OCI-LY1 (cell line): ENCODE results near the gene SIVA1.

Experiments used
- H2AFZ ChIP-seq: fragments of 200-600 bp; sonication (generic), shearing (Covaris generic); 2 replicates; pipeline ENCODE4 v1.6.0; 2014; ENCODE audit warnings: antibody characterized with exemption, mild to moderate bottlenecking, low read length
- H3F3A ChIP-seq: fragments of 200-600 bp; sonication (generic), shearing (Covaris generic); 2 replicates; pipeline ENCODE4 v1.6.0; 2014; ENCODE audit warnings: mild to moderate bottlenecking, antibody characterized with exemption, low read length, moderate library complexity; ENCODE audit not compliant: insufficient read depth
- H3K27ac ChIP-seq: fragments of 200-600 bp; sonication (generic); 2 replicates; pipeline ENCODE4 v1.5.1; 2014; ENCODE audit warnings: low read length, mixed run types, mild to moderate bottlenecking, low read depth; ENCODE audit not compliant: poor library complexity, severe bottlenecking
- H3K27me3 ChIP-seq: fragments of 200-600 bp; sonication (generic); 2 replicates; pipeline ENCODE4 v1.6.0; 2014; ENCODE audit warnings: antibody characterized with exemption, mild to moderate bottlenecking, low read length, moderate library complexity; ENCODE audit not compliant: insufficient read depth
- H3K36me3 ChIP-seq: fragments of 200-600 bp; sonication (generic); 2 replicates; pipeline ENCODE4 v1.6.1; 2014; ENCODE audit warnings: mild to moderate bottlenecking, antibody characterized with exemption, low read length, moderate library complexity, mixed read lengths; ENCODE audit not compliant: insufficient read depth
- H3K4me1 ChIP-seq: fragments of 200-600 bp; sonication (generic); 2 replicates; pipeline ENCODE4 v1.5.1; 2014; ENCODE audit warnings: mild to moderate bottlenecking, low read length, moderate library complexity; ENCODE audit not compliant: insufficient read depth, severe bottlenecking
- H3K4me2 ChIP-seq: fragments of 200-600 bp; sonication (generic), shearing (Covaris generic); 2 replicates; pipeline ENCODE4 v1.6.1; 2014; ENCODE audit warnings: low read length
- H3K4me3 ChIP-seq: fragments of 200-600 bp; sonication (generic); 2 replicates; pipeline ENCODE4 v1.5.1; 2014; ENCODE audit warnings: low read length, low read depth, mild to moderate bottlenecking, mixed read lengths; ENCODE audit not compliant: poor library complexity, severe bottlenecking
- H3K79me2 ChIP-seq: fragments of 200-600 bp; shearing (Covaris generic); 2 replicates; pipeline ENCODE4 v1.6.1; 2016; ENCODE audit warnings: mixed run types, low read length, mixed read lengths; ENCODE audit not compliant: insufficient read depth
- H3K9ac ChIP-seq: fragments of 200-600 bp; sonication (generic), shearing (Covaris generic); 2 replicates; pipeline ENCODE4 v1.6.1; 2014; ENCODE audit warnings: mild to moderate bottlenecking, low read length, mixed read lengths
- H3K9me2 ChIP-seq: fragments of 200-600 bp; sonication (generic), shearing (Covaris generic); 2 replicates; pipeline ENCODE4 v1.6.1; 2014; ENCODE audit warnings: low read depth, mild to moderate bottlenecking, low read length, mixed read lengths
- H3K9me3 ChIP-seq: fragments of 200-600 bp; shearing (Covaris generic); 2 replicates; pipeline ENCODE4 v1.6.1; 2014; ENCODE audit warnings: low read length, mixed read lengths
- H4K20me1 ChIP-seq: fragments of 200-600 bp; sonication (generic), shearing (Covaris generic); 2 replicates; pipeline ENCODE4 v1.6.0; 2016; ENCODE audit warnings: mild to moderate bottlenecking, low read length; ENCODE audit not compliant: insufficient read depth
- EZH2 ChIP-seq: fragments of 200-600 bp; sonication (generic), shearing (Covaris generic); IDR thresholded peaks from 2 replicates; pipeline ENCODE4 v1.8.0; 2017; ENCODE audit warnings: borderline replicate concordance, mixed run types, mild to moderate bottlenecking, antibody characterized with exemption, low read length, moderate library complexity, mixed read lengths
- TF ChIP-seq, protein P1 (sequence below): fragments of 200-600 bp; sonication (generic), shearing (Covaris generic); IDR thresholded peaks from 2 replicates; pipeline ENCODE4 v1.5.1; 2017; ENCODE audit warnings: mild to moderate bottlenecking, antibody characterized with exemption, low read length, moderate library complexity, mixed read lengths

Gene SIVA1

DNA sequence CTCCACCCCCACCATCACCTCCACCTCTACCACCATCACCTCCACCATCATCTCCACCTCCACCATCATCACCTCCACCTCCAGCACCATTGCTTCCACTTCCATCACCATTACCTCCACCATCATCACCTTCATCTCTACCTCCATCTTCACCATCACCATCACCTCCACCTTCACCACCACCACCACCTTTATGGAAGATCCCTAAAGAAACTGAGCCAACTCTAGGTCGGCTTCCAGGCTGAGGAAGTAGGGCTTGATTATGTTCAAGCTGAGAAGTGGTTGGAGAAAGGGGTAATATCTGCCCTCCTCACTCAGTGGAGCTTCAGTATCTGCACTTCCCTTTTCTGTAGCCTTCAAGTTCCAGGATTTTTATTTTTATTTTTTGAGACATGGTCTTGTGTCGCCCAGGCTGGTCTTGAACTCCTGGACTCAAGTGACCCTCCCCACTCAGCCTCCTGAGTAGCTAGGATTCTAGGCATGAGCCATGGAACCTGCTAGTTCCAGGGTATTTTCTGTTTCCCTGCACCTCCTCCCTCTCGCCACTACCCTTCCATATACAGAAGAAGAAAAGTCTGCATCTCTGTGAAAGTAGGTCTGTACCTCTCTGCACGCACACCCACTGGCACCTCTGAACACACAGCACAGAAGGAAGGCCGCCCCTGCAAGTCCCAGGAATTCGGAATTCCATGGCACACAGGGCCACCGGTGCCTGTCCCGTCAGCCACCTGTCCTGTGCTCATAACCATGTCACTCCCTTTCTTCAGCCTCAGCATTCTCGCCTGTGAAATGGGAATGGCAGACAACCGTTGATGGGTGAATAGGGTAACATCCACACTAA is 53.9 kb downstream of the SIVA1 start:
- no peaks in the 10 kb centered on the region for H3K9me2 ChIP-seq
- no peak overlapping the region for H3K27ac ChIP-seq
- peaks cover 3% of the 10 kb centered on the region; the same call in 1 of the 2 replicates for H3K27me3 ChIP-seq
- no peak for TF ChIP-seq EZH2
- TF ChIP-seq, protein P1, sequence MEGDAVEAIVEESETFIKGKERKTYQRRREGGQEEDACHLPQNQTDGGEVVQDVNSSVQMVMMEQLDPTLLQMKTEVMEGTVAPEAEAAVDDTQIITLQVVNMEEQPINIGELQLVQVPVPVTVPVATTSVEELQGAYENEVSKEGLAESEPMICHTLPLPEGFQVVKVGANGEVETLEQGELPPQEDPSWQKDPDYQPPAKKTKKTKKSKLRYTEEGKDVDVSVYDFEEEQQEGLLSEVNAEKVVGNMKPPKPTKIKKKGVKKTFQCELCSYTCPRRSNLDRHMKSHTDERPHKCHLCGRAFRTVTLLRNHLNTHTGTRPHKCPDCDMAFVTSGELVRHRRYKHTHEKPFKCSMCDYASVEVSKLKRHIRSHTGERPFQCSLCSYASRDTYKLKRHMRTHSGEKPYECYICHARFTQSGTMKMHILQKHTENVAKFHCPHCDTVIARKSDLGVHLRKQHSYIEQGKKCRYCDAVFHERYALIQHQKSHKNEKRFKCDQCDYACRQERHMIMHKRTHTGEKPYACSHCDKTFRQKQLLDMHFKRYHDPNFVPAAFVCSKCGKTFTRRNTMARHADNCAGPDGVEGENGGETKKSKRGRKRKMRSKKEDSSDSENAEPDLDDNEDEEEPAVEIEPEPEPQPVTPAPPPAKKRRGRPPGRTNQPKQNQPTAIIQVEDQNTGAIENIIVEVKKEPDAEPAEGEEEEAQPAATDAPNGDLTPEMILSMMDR = no peak
- 0 out of 2 replicates have a peak, but pooled peaks cover 4% of the 10 kb centered on the region for H3K36me3 ChIP-seq
- H3K9ac ChIP-seq = no peak overlapping the region
- no peak overlapping the region for H3K4me2 ChIP-seq
- no peaks in the 10 kb centered on the region for H4K20me1 ChIP-seq
- no peak overlapping the region for H2AFZ ChIP-seq
- H3K4me3 ChIP-seq = no peak overlapping the region
- no peaks in the 10 kb centered on the region for H3K79me2 ChIP-seq
- no peaks in the 10 kb centered on the region for H3F3A ChIP-seq
- no peaks in the 10 kb centered on the region for H3K9me3 ChIP-seq
- H3K4me1 ChIP-seq = peaks cover 26% of the 10 kb centered on the region

DNA sequence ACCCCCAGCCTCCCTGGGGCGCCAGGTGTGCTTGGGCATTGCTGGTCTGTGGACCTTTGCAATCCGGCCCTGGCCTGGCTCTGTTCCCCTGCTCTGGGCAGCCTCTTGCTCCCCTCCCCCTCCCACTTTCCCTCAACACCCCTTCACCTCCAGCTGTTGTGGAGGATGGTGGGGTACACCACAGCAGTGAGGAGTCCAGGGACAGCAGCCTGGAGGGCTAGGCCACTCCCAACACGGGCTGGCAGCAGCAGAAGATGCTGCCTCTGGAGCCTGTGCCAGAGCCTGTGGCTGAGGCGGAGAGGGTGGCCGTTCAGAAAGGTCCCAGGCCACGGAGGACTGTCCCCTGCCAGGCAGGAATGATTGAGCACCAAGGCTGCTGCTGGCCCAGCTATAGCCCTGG is 55.5 kb downstream of the SIVA1 start:
- no peaks in the 10 kb centered on the region for H3K9me2 ChIP-seq
- no peaks in the 10 kb centered on the region for H3K9me3 ChIP-seq
- H3K4me3 ChIP-seq = no peak overlapping the region
- H3K4me2 ChIP-seq = no peak overlapping the region
- peaks cover 13% of the 10 kb centered on the region for H3K4me1 ChIP-seq
- H3K27ac ChIP-seq = no peak overlapping the region
- TF ChIP-seq EZH2 = no peak
- TF ChIP-seq, protein P1 = no peak
- no peaks in the 10 kb centered on the region for H4K20me1 ChIP-seq
- H3K79me2 ChIP-seq = no peaks in the 10 kb centered on the region
- no peak overlapping the region for H2AFZ ChIP-seq
- H3F3A ChIP-seq = no peaks in the 10 kb centered on the region
- H3K9ac ChIP-seq = no peak overlapping the region
- 0 out of 2 replicates have a peak, but pooled peaks cover 4% of the 10 kb centered on the region for H3K36me3 ChIP-seq
- H3K27me3 ChIP-seq = no peaks in the 10 kb centered on the region; the same call in 1 of the 2 replicates
